Measurements from ENCODE around the gene ZNF407.
A peak's percentile ranks its signal among the peaks of the same experiment; 100 is the strongest.

The ZNF407 gene

GRCh38 chr18:74963820-74964446, 366.3 kb downstream of the ZNF407 start:
- H3K4me3 ChIP-seq (ENCODE audit: insufficient read depth, low read length, poor library complexity, severe bottlenecking): no peak overlapping the region
- H3K9ac ChIP-seq (ENCODE audit: low read length): no peak overlapping the region
- no peak overlapping the region for H3K27ac ChIP-seq (ENCODE audit: low read depth, low read length)
- H3K36me3 ChIP-seq (ENCODE audit: low read length): no peaks in the 10 kb centered on the region
- H3K9me2 ChIP-seq (replicated peaks; ENCODE audit: insufficient read depth, low read length): no peaks in the 10 kb centered on the region
- no peak overlapping the region for H3K4me2 ChIP-seq (ENCODE audit: low read depth, low read length, poor library complexity, severe bottlenecking)
- H3K27me3 ChIP-seq (ENCODE audit: low read length): no peaks in the 10 kb centered on the region
- peak; percentile 45 for TF ChIP-seq CTCF (IDR thresholded peaks at IDR 0.05; ENCODE audit: insufficient read depth, low read length, poor library complexity, severe bottlenecking)
- TF ChIP-seq EZH2phosphoT487 (conservative IDR thresholded peaks at IDR 0.05; ENCODE audit: low read length): no peak
- H2AFZ ChIP-seq (ENCODE audit: low read depth, low read length, severe bottlenecking): no peak overlapping the region
- no peaks in the 10 kb centered on the region for H3K79me2 ChIP-seq (ENCODE audit: insufficient read depth, low read length)
- H3F3A ChIP-seq (ENCODE audit: insufficient read depth): no peaks in the 10 kb centered on the region
- no peaks in the 10 kb centered on the region for H4K20me1 ChIP-seq (ENCODE audit: low read depth, low read length)
- no peaks in the 10 kb centered on the region for H3K9me3 ChIP-seq (ENCODE audit: insufficient read depth, low read length)

DNA sequence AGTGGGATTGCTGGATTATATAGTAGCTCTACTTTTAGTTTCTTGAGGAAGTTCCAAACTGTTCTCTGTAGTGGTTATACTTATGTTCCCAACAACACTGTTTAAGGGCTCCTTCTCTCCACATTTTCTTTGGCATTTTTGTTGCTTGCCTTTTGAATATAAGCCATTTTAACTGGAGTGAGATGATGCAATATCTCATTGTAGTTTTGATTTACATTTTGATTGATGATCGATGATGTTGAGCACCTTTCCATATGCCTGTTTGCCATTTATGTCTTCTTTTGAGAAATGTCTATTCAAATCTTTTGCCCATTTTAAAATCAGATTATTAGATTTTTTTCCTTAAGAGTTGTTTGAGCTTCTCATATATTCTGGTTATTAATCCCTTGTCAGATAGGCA, 368.0 kb downstream of the ZNF407 start:
- Histone ChIP-seq H3K79me2 (ENCODE audit: insufficient read depth, low read length) (no peaks in the 10 kb centered on the region), H3K9ac (ENCODE audit: low read length) (no peak overlapping the region), H3K4me3 (ENCODE audit: insufficient read depth, low read length, poor library complexity, severe bottlenecking) (no peak overlapping the region), H3F3A (ENCODE audit: insufficient read depth) (no peaks in the 10 kb centered on the region), H4K20me1 (ENCODE audit: low read depth, low read length) (no peaks in the 10 kb centered on the region), H3K36me3 (ENCODE audit: low read length) (no peaks in the 10 kb centered on the region), H2AFZ (ENCODE audit: low read depth, low read length, severe bottlenecking) (no peak overlapping the region), H3K4me2 (ENCODE audit: low read depth, low read length, poor library complexity, severe bottlenecking) (no peak overlapping the region), H3K9me3 (ENCODE audit: insufficient read depth, low read length) (no peaks in the 10 kb centered on the region), H3K27ac (ENCODE audit: low read depth, low read length) (no peak overlapping the region), H3K9me2 (replicated peaks; ENCODE audit: insufficient read depth, low read length) (no peaks in the 10 kb centered on the region), H3K27me3 (ENCODE audit: low read length) (no peaks in the 10 kb centered on the region)
- TF ChIP-seq CTCF (IDR thresholded peaks at IDR 0.05; ENCODE audit: insufficient read depth, low read length, poor library complexity, severe bottlenecking): no peak
- TF ChIP-seq EZH2phosphoT487 (conservative IDR thresholded peaks at IDR 0.05; ENCODE audit: low read length): no peak

GRCh38 chr18:74967438-74967837, 369.8 kb downstream of the ZNF407 start:
- no peaks in the 10 kb centered on the region for H3K9me2 ChIP-seq (replicated peaks; ENCODE audit: insufficient read depth, low read length)
- no peaks in the 10 kb centered on the region for H3K79me2 ChIP-seq (ENCODE audit: insufficient read depth, low read length)
- no peaks in the 10 kb centered on the region for H3F3A ChIP-seq (ENCODE audit: insufficient read depth)
- no peaks in the 10 kb centered on the region for H3K9me3 ChIP-seq (ENCODE audit: insufficient read depth, low read length)
- no peaks in the 10 kb centered on the region for H3K36me3 ChIP-seq (ENCODE audit: low read length)
- H2AFZ ChIP-seq (ENCODE audit: low read depth, low read length, severe bottlenecking): no peak overlapping the region
- H3K27me3 ChIP-seq (ENCODE audit: low read length): no peaks in the 10 kb centered on the region
- H3K9ac ChIP-seq (ENCODE audit: low read length): no peak overlapping the region
- no peak overlapping the region for H3K4me3 ChIP-seq (ENCODE audit: insufficient read depth, low read length, poor library complexity, severe bottlenecking)
- no peaks in the 10 kb centered on the region for H4K20me1 ChIP-seq (ENCODE audit: low read depth, low read length)
- H3K4me2 ChIP-seq (ENCODE audit: low read depth, low read length, poor library complexity, severe bottlenecking): no peak overlapping the region
- TF ChIP-seq CTCF (IDR thresholded peaks at IDR 0.05; ENCODE audit: insufficient read depth, low read length, poor library complexity, severe bottlenecking) (no peak), EZH2phosphoT487 (conservative IDR thresholded peaks at IDR 0.05; ENCODE audit: low read length) (no peak)
- no peak overlapping the region for H3K27ac ChIP-seq (ENCODE audit: low read depth, low read length)
